Measurements from ENCODE around the gene TBC1D3I.
A peak's percentile ranks its signal among the peaks of the same experiment; 100 is the strongest.
"Not testable (repeated sequence)": the region's sequence is repeated elsewhere in the genome, so short reads cannot be mapped to it uniquely, and the experiment has no call there.

Gene TBC1D3I

GRCh38 chr17:36264470-36264869 is at the start of gene TBC1D3I:
Gene TBC1D3I, minus strand, starts transcription at chr17:36264570. Its CDS starts 1,585 bp downstream, at chr17:36262985.
- DNase-seq (ENCODE audit: low read depth in 2 of 2) = not testable (repeated sequence)

GRCh38 chr17:36295161-36295560 is 30.8 kb upstream of the TBC1D3I start:
- not testable (repeated sequence) for DNase-seq (ENCODE audit: low read depth in 2 of 2)

GRCh38 chr17:36289965-36290612 is 25.7 kb upstream of the TBC1D3I start:
- not testable (repeated sequence) for DNase-seq (ENCODE audit: low read depth in 2 of 2)

- DNase-seq (ENCODE audit: low read depth in 2 of 2) = not testable (repeated sequence)
Measured at GRCh38 chr17:36284219-36284618, 19.8 kb upstream of the TBC1D3I start.

- DNase-seq (ENCODE audit: low read depth in 2 of 2) = not testable (repeated sequence)
Measured at GRCh38 chr17:36283256-36283655, 18.9 kb upstream of the TBC1D3I start.

- DNase-seq (ENCODE audit: low read depth in 2 of 2) = not testable (repeated sequence)
Measured at GRCh38 chr17:36242046-36242445, 22.3 kb downstream of the TBC1D3I start.

- DNase-seq (ENCODE audit: low read depth in 2 of 2) = peak in 1 of 2 donors; percentile 2
Measured at GRCh38 chr17:36229644-36230043, 34.7 kb downstream of the TBC1D3I start.

GRCh38 chr17:36222967-36223366 is 41.4 kb downstream of the TBC1D3I start:
- DNase-seq (ENCODE audit: low read depth in 2 of 2) = not testable (repeated sequence)

GRCh38 chr17:36221581-36222100 is 42.7 kb downstream of the TBC1D3I start:
- DNase-seq (ENCODE audit: low read depth in 2 of 2) = not testable (repeated sequence)

- not testable (repeated sequence) for DNase-seq (ENCODE audit: low read depth in 2 of 2)
Measured at GRCh38 chr17:36220737-36221580, 43.4 kb downstream of the TBC1D3I start.

- not testable (repeated sequence) for DNase-seq (ENCODE audit: low read depth in 2 of 2)
Measured at GRCh38 chr17:36219556-36219955, 44.8 kb downstream of the TBC1D3I start.

- DNase-seq (ENCODE audit: low read depth in 2 of 2) = not testable (repeated sequence)
Measured at GRCh38 chr17:36215406-36216308, 48.7 kb downstream of the TBC1D3I start.

- DNase-seq (ENCODE audit: low read depth in 2 of 2) = no peak
Measured at GRCh38 chr17:36214918-36215317, 49.5 kb downstream of the TBC1D3I start.

GRCh38 chr17:36213695-36214094 is 50.7 kb downstream of the TBC1D3I start:
- DNase-seq (ENCODE audit: low read depth in 2 of 2) = no peak

GRCh38 chr17:36212966-36213365 is 51.4 kb downstream of the TBC1D3I start:
- no peak for DNase-seq (ENCODE audit: low read depth in 2 of 2)

GRCh38 chr17:36212272-36212605 is 52.1 kb downstream of the TBC1D3I start:
- DNase-seq (ENCODE audit: low read depth in 2 of 2) = no peak

- DNase-seq (ENCODE audit: low read depth in 2 of 2) = not testable (repeated sequence)
Measured at GRCh38 chr17:36211484-36212271, 52.7 kb downstream of the TBC1D3I start.

- not testable (repeated sequence) for DNase-seq (ENCODE audit: low read depth in 2 of 2)
Measured at GRCh38 chr17:36210439-36211211, 53.7 kb downstream of the TBC1D3I start, which contains the start of gene CCL4L2. Gene CCL4L2, plus strand, starts transcription at chr17:36211063.

GRCh38 chr17:36209575-36209974 is 54.8 kb downstream of the TBC1D3I start:
- DNase-seq (ENCODE audit: low read depth in 2 of 2) = no peak

GRCh38 chr17:36207383-36207782 is 57.0 kb downstream of the TBC1D3I start:
- not testable (repeated sequence) for DNase-seq (ENCODE audit: low read depth in 2 of 2)

Data from stimulated activated CD4-positive, alpha-beta T cell treated with anti-CD3 and anti-CD28 coated beads, Interleukin-15, amount 100 ng/mL, for 48 hours (primary cell).